Measurements from ENCODE around the gene B3GAT1. TPM values are rescaled to one million over a fixed set of nuclear protein-coding genes. Genes with fewer than 3 reads are reported as not detected.
A peak's percentile ranks its signal among the peaks of the same experiment; 100 is the strongest.

The B3GAT1 gene
- total RNA-seq, 4 donors from 2014 or later: 0.40 to 0.76 TPM; not detected in 2

GRCh38 chr11:134363592-134363991, 48.5 kb downstream of the B3GAT1 start:
- Histone ChIP-seq H3K27ac (no peak overlapping the region), H3K4me3 (no peak overlapping the region), H3K36me3 (no peaks in the 10 kb centered on the region), H3K27me3 (no peaks in the 10 kb centered on the region), H3K4me1 (no peaks in the 10 kb centered on the region), H3K9me3 (no peaks in the 10 kb centered on the region)
- DNase-seq: no peak
- TF ChIP-seq CTCF (IDR thresholded peaks at IDR 0.05) (no peak), POLR2A (IDR thresholded peaks at IDR 0.05) (no peak)
- intact Hi-C loops (cut with DNase I; ENCODE audit: low total_unique reads): no loop called here

- no peaks in the 10 kb centered on the region for H3K9me3 ChIP-seq
- H3K4me1 ChIP-seq: no peaks in the 10 kb centered on the region
- no peak overlapping the region for H3K4me3 ChIP-seq
- TF ChIP-seq POLR2A (IDR thresholded peaks at IDR 0.05): no peak
- H3K27ac ChIP-seq: no peak overlapping the region
- H3K27me3 ChIP-seq: no peaks in the 10 kb centered on the region
- no peak for DNase-seq
- no peaks in the 10 kb centered on the region for H3K36me3 ChIP-seq
- intact Hi-C loops (cut with DNase I; ENCODE audit: low total_unique reads): no loop called here
These were observed 48.9 kb downstream of the B3GAT1 start for GRCh38 chr11:134363161-134363560.

- Histone ChIP-seq H3K9me3 (no peaks in the 10 kb centered on the region), H3K4me3 (no peak overlapping the region), H3K27me3 (no peaks in the 10 kb centered on the region), H3K27ac (no peak overlapping the region), H3K4me1 (no peaks in the 10 kb centered on the region), H3K36me3 (no peaks in the 10 kb centered on the region)
- TF ChIP-seq POLR2A (IDR thresholded peaks at IDR 0.05): no peak
- TF ChIP-seq CTCF (IDR thresholded peaks at IDR 0.05): no peak
- intact Hi-C loops (cut with DNase I; ENCODE audit: low total_unique reads): no loop called here
- no peak for DNase-seq
These were observed 49.7 kb downstream of the B3GAT1 start for GRCh38 chr11:134362192-134362901.

- intact Hi-C loops (cut with DNase I; ENCODE audit: low total_unique reads): no loop called here
- DNase-seq: no peak
- Histone ChIP-seq H3K36me3 (no peaks in the 10 kb centered on the region), H3K9me3 (no peaks in the 10 kb centered on the region), H3K4me1 (no peaks in the 10 kb centered on the region), H3K27me3 (no peaks in the 10 kb centered on the region), H3K4me3 (no peak overlapping the region), H3K27ac (no peak overlapping the region)
- TF ChIP-seq POLR2A (IDR thresholded peaks at IDR 0.05) (no peak), CTCF (IDR thresholded peaks at IDR 0.05) (no peak)
These were observed 50.4 kb downstream of the B3GAT1 start for GRCh38 chr11:134361661-134362060.

GRCh38 chr11:134360050-134360835, 51.8 kb downstream of the B3GAT1 start:
- TF ChIP-seq POLR2A (IDR thresholded peaks at IDR 0.05): no peak
- peak; percentile 49 to 66 (median 60) for TF ChIP-seq CTCF (IDR thresholded peaks at IDR 0.05)
- no peaks in the 10 kb centered on the region for H3K4me1 ChIP-seq
- intact Hi-C loops (cut with DNase I; ENCODE audit: low total_unique reads): no loop called here
- H3K4me3 ChIP-seq: no peak overlapping the region
- no peaks in the 10 kb centered on the region for H3K27me3 ChIP-seq
- H3K36me3 ChIP-seq: no peaks in the 10 kb centered on the region
- no peak overlapping the region for H3K27ac ChIP-seq
- DNase-seq: peak; percentile 34 to 45
- H3K9me3 ChIP-seq: no peaks in the 10 kb centered on the region
